LNCaP clone FGC (cell line): Measurements from ENCODE around the gene CA5A.
"Not testable (repeated sequence)": the region's sequence is repeated elsewhere in the genome, so short reads cannot be mapped to it uniquely, and the experiment has no call there.

ENCODE experiments used
- DNase-seq: peaks from one replicate; pipeline ENCODE4 v3.0.0-alpha.2; 2011; ENCODE audit warnings: low read depth
- H3K4me3 ChIP-seq: 2 replicates; pipeline ENCODE4 v1.5.1; 2011; ENCODE audit warnings: mild to moderate bottlenecking, low read depth, low read length, control low read depth
- CTCF ChIP-seq: IDR thresholded peaks from 2 replicates; pipeline ENCODE4 v1.5.1; 2012; ENCODE audit warnings: mild to moderate bottlenecking; ENCODE audit not compliant: control insufficient read depth, insufficient read depth; ENCODE audit errors: extremely low read depth

The CA5A gene

DNA sequence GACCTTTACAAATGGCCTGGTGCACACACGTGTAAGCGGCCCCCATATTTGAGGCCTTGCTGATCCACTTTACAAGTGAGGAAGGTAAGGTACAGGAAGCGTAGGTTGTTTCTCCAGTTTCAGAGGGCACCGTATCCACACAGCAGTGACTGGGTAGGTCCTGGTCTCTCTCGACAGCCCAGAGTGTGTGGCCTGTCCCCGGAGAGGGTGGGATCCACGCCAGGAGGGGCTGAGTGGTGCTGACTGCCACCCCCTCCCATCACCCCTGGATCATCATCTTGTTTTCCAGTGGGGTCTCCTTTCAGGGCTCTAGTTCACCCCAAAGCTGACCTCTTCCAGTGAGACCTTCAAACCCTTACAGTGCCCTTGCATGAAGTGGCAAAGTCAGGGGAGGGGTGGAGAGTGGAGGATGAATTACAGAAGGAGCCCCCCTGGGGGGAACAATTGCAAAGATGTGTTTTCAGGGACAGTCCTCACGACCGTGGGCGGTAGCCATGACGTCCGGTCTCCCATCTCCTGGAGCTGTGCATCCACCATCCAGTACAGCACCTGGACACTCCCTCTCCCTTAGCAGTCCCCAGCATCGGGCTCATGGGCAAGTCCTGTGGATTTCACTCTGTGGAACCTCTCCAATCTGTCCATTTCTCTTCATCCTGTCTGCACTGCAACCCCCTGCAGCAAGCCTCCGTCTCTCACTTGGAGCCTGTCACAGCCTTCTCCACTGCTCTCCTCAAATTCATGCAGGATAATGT, 10.4 kb upstream of the CA5A start:
- DNase-seq, result no peak
- TF ChIP-seq CTCF, result no peak

GRCh38 chr16:87945351-87946042, 9.2 kb upstream of the CA5A start:
- no peak for TF ChIP-seq CTCF
- DNase-seq, result no peak
- H3K4me3 ChIP-seq, result no peak overlapping the region

More for the DNA sequence above, 10.4 kb upstream of the CA5A start:
- no peak overlapping the region for H3K4me3 ChIP-seq

DNA sequence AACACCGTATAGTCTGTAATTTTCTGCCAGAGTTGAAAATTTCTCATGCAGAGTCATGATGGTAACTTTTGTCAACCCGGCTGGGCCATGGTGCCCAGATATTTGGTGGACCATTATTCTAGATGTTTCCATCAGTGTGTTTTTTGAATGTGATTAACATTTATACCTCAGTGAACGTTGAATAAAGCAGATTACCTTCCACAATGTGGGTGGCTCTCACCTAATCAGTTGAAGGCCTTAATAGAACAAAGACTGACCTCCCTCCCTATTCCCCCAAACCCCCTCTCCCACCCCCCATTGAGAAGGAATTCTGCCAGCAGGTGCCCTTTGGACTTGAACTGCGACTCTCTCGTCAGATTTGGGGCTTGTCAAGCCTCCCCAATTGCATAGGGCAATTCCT, 6.4 kb upstream of the CA5A start:
- no peak for TF ChIP-seq CTCF
- no peak overlapping the region for H3K4me3 ChIP-seq
- DNase-seq, result no peak

DNA sequence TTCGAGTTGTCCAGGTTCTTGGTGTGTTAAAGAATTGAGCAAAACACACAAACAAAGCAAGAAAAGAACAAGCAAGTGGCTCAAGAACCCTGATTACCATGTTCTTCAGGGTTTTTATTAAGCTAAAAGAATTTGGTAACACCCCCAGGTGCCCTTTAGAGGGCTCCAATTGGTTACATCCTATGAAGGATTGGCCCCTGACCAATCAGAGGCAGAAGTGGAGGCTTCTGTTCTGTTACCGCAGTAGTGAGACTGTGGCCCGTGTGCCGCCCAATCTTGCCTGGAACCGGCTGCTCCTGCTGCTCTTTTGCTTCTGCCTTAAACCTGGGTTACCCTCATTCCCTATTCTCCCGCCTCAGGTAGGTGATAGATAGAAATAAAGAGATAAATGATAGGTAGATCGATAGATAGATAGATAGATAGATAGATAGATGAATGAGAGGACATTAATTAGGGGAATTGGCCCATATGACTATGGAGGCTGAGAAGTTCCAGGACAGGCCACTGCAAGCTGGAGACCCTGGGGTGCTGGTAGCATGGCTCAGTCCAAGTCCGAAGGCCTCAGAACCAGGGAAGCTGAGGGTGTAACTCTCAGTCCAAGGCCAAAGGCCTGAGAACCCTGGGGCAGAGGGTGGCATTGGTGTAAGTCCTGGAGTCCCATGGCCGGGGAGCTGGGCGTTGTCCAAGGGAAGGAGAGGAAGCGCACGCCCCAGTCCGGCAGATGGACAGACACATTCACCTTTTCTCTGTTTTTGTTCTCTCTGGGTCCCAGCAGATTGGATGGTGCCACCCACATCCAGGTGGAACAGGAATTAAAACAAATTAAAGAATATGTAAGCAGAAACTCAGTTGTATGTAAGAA, 3.5 kb upstream of the CA5A start:
- no peak for TF ChIP-seq CTCF
- no peak for DNase-seq
- no peak overlapping the region for H3K4me3 ChIP-seq

- no peak for DNase-seq
- TF ChIP-seq CTCF, result no peak
- H3K4me3 ChIP-seq, result no peak overlapping the region
Observed at GRCh38 chr16:87938412-87938949, 2.2 kb upstream of the CA5A start.

- DNase-seq, H3K4me3 ChIP-seq: not testable (repeated sequence)
Observed at GRCh38 chr16:87937231-87937542, 858 bp upstream of the CA5A start.

- H3K4me3 ChIP-seq, DNase-seq: not testable (repeated sequence)
Observed at GRCh38 chr16:87936016-87936374, 334 bp downstream of the CA5A start.

- not testable (repeated sequence) for H3K4me3 ChIP-seq, DNase-seq
Observed at GRCh38 chr16:87934752-87935425, 1.4 kb downstream of the CA5A start.
